AG04450 (cell line): ENCODE data around the gene MICA. TPM values are rescaled to one million over a fixed set of nuclear protein-coding genes. Genes with fewer than 3 reads are reported as not detected.

ENCODE experiments used
- CTCF ChIA-PET: fragments of 300-600, 350-600 bp; formaldehyde crosslinking; extraction: SDS; loops from one replicate; lab custom pipeline; 2022; ENCODE audit warnings: antibody characterized with exemption, inconsistent platforms; lab: Charles Lee
- POLR2A ChIA-PET: fragments of 350-600 bp; formaldehyde crosslinking; extraction: SDS; loops from one replicate; lab custom pipeline; 2021; ENCODE audit warnings: antibody characterized with exemption, inconsistent platforms; lab: Yijun Ruan, JAX
- DNase-seq: peaks from one replicate; pipeline ENCODE4 v3.0.0-alpha.2; 2011; ENCODE audit warnings: low read depth, low spot score
- H3K27ac ChIP-seq: one replicate; pipeline ENCODE4 v1.5.1; 2012; ENCODE audit warnings: low read depth, low read length, control low read depth
- H3K27me3 ChIP-seq: one replicate; pipeline ENCODE4 v1.6.0; 2012; ENCODE audit warnings: low read length; ENCODE audit not compliant: control insufficient read depth, insufficient read depth
- H3K4me3 ChIP-seq: 2 replicates; pipeline ENCODE4 v1.5.1; 2011; ENCODE audit warnings: mild to moderate bottlenecking, low read depth, low read length, control low read depth
- H3K9me3 ChIP-seq: 2 replicates; pipeline ENCODE4 v1.5.1; 2012; ENCODE audit warnings: low read length; ENCODE audit not compliant: control insufficient read depth, insufficient read depth
- polyA plus RNA-seq: library from polyadenylated mRNA; depleted of rRNA; stranded (reverse); fragments of >200 nt; gene quantifications from 2 replicates; pipeline ENCODE4 v1.2.3, GENCODE V29; 2011
- TF ChIP-seq, protein P1 (sequence below): IDR thresholded peaks from 2 replicates; pipeline ENCODE4 v1.5.1; 2011; ENCODE audit warnings: low read depth, low read length, control low read depth, inconsistent platforms

Gene MICA
- polyA plus RNA-seq, 1 experiment, result 39.9 TPM

DNA sequence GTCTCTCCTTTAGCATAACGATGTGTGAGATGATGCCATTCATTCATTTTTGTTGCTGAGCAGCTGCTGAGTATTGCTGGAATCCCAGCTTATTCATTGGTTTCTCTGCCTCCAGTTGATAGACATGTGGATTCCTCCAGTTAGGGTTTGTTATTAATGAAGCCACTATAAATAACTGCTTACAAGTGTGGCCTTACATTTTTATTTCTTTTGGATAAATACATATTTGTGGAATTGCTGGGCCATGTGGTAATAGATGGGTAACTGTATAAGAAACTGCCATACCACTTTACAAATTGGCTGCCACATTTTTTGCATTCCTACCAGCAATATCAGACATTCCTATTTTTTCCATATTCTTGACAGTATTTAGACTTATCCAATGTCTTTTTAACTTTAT lies 43.8 kb upstream of the MICA start:
- DNase-seq, result no peak

DNA sequence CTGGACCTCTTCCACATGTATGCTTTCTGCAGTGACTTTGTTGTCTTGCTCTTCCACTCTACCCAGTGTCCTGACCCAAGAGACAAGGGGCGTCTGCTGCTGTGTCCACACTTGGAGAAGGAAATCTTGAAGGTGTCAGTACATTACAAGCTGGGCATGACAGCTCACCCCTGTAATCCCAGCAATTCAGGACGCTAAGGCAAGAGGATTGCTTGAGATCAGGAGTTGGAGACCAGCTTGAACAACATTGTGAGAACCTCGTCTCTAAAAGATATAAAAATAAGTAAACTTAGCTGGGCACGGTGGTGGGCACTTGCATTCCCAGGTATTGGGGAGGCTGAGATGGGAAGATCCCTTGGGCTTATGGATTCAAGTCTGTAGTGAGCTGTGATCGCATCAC lies 40.6 kb upstream of the MICA start:
- no peaks in the 10 kb centered on the region for H3K9me3 ChIP-seq
- POLR2A ChIA-PET, result no interaction called here
- H3K4me3 ChIP-seq, result no peak overlapping the region
- H3K27ac ChIP-seq, result no peak overlapping the region
- DNase-seq, result no peak
- TF ChIP-seq, protein P1, sequence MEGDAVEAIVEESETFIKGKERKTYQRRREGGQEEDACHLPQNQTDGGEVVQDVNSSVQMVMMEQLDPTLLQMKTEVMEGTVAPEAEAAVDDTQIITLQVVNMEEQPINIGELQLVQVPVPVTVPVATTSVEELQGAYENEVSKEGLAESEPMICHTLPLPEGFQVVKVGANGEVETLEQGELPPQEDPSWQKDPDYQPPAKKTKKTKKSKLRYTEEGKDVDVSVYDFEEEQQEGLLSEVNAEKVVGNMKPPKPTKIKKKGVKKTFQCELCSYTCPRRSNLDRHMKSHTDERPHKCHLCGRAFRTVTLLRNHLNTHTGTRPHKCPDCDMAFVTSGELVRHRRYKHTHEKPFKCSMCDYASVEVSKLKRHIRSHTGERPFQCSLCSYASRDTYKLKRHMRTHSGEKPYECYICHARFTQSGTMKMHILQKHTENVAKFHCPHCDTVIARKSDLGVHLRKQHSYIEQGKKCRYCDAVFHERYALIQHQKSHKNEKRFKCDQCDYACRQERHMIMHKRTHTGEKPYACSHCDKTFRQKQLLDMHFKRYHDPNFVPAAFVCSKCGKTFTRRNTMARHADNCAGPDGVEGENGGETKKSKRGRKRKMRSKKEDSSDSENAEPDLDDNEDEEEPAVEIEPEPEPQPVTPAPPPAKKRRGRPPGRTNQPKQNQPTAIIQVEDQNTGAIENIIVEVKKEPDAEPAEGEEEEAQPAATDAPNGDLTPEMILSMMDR, result no peak
- CTCF ChIA-PET, result no interaction called here
- H3K27me3 ChIP-seq, result peaks cover 40% of the 10 kb centered on the region

More for the DNA sequence above, 43.8 kb upstream of the MICA start:
- Histone ChIP-seq H3K27ac (no peak overlapping the region), H3K4me3 (no peak overlapping the region), H3K27me3 (peaks cover 28% of the 10 kb centered on the region), H3K9me3 (no peaks in the 10 kb centered on the region; the same call in 1 of the 2 replicates)
- CTCF ChIA-PET, result no interaction called here
- POLR2A ChIA-PET, result no interaction called here
- TF ChIP-seq, protein P1, result no peak

DNA sequence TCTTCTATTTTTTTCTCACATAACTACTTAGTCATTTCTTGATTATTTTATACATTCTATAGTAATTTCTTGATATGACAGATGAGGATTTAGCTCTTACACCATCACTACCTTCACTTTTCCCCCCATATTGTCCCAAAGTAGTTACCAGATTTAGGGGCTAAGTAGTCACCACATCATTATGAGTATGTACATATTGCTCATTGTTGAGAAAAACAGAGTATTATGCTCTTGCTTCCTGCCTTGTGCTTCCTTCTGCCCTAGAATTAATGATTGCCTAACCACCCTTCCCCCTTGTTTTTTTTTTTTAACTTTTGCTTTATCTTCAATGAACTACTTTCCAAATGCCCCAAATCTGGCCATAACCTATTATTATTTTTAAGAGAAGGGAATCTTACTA lies 39.6 kb upstream of the MICA start:
- Histone ChIP-seq H3K9me3 (no peaks in the 10 kb centered on the region), H3K4me3 (no peak overlapping the region), H3K27ac (no peak overlapping the region), H3K27me3 (peaks cover 36% of the 10 kb centered on the region)
- no peak for DNase-seq
- TF ChIP-seq, protein P1, result no peak
- ChIA-PET CTCF (interaction anchor here (0.8 kb wide), 1 partner anchor 167 kb away, joined by 3 read pairs; no protein-coding TSS in a partner anchor), POLR2A (no interaction called here)

DNA sequence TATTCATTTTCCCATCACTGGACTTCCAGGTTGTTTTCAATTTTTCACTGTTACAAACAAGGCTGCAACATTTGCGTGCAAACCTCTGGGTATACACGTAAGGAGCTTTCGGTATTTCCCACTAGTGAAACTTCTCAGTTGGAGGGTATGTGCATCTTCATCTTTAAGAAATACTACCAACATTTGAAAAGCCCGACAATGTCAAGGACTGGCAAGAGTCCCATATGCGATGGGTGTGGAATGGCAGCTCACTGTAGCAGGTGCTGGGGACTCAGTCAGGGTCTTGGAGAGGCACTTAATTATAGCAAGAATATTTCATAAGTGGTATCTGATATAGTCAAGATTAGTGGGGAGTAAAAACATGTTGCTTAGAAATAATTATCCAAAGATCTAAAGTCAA lies 37.5 kb upstream of the MICA start:
- ChIA-PET POLR2A (interaction anchor here (0.7 kb wide), 1 partner anchor 161 kb away, joined by 3 read pairs; no protein-coding TSS in a partner anchor), CTCF (interaction anchor here (0.7 to 4.6 kb wide), 16 partner anchors 11 to 241 kb away, joined by 3 to 75 read pairs (median 4); partner anchors contain the start of genes CCHCR1, PSORS1C2 and TCF19)
- no peak overlapping the region for H3K4me3 ChIP-seq
- no peak for DNase-seq
- peaks cover 29% of the 10 kb centered on the region for H3K27me3 ChIP-seq
- TF ChIP-seq, protein P1, result no peak
- no peaks in the 10 kb centered on the region for H3K9me3 ChIP-seq
- no peak overlapping the region for H3K27ac ChIP-seq

DNA sequence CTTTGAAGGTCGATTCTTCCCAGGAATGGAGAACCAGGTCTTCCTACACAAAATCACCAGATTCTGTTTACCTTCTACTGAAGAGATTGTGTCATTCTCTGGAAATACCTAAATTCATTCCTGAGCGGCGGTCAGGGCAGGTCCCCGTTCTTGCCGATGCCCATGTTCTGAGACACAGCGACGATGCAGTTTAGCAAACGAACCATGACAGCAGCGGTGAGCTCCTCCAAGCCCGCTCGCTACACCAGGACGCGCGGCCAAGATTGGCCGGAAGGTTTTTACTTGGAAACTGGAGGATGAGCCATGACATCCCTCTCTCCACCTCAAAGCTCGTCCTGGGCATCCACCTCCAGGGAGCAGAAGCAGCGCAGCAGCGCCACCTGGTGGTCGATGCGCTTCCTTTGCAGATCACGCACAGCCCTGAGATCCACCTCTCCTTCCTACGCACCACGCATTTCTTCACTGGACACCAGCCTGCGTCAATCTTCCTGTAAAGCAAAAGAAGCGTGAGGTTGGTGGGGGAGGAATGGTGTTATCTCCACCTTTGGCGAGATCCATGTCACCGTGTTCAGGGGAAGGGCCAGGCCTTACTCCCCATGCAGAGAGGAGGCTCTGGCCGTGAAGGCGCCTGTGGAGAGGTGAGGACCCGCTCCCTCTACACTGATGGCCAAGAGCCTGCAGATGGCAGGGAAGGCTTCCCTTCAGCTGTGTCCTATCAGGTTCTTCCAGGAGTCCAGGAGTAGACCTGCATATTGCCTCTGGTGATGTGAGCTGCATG lies 36.5 kb upstream of the MICA start:
- TF ChIP-seq, protein P1, result peak; percentile 96
- no peak overlapping the region for H3K27ac ChIP-seq
- H3K27me3 ChIP-seq, result peaks cover 29% of the 10 kb centered on the region
- DNase-seq, result peak; percentile 74
- ChIA-PET POLR2A (no interaction called here), CTCF (interaction anchor here (0.5 to 4.6 kb wide), 45 partner anchors 9 to 1899 kb away, joined by 3 to 75 read pairs (median 4); partner anchors contain the start of genes CCHCR1, HLA-B, PSORS1C2 and TCF19)
- H3K9me3 ChIP-seq, result no peaks in the 10 kb centered on the region
- H3K4me3 ChIP-seq, result peak overlapping the region; percentile 42
